IPS-15b (cell line): ENCODE measurements around the gene CDYL.

Source experiments
- H3K27me3 ChIP-seq: one replicate; pipeline ENCODE4 v1.6.1; 2013; ENCODE audit warnings: low read length; ENCODE audit not compliant: control insufficient read depth, insufficient read depth
- H3K36me3 ChIP-seq: one replicate; pipeline ENCODE4 v1.6.1; 2013; ENCODE audit warnings: low read length; ENCODE audit not compliant: control insufficient read depth, insufficient read depth
- H3K4me1 ChIP-seq: one replicate; pipeline ENCODE4 v1.6.1; 2013; ENCODE audit warnings: mild to moderate bottlenecking, low read length; ENCODE audit not compliant: control insufficient read depth, insufficient read depth
- H3K4me3 ChIP-seq: one replicate; pipeline ENCODE4 v1.5.1; 2013; ENCODE audit warnings: low read depth, low read length
- H3K9ac ChIP-seq: one replicate; pipeline ENCODE4 v1.6.1; 2013; ENCODE audit warnings: low read depth, mild to moderate bottlenecking, low read length
- H3K9me3 ChIP-seq: one replicate; pipeline ENCODE4 v1.6.1; 2013; ENCODE audit warnings: mild to moderate bottlenecking, low read length; ENCODE audit not compliant: control insufficient read depth, insufficient read depth

Gene CDYL

GRCh38 chr6:4971851-4972250 is 195.6 kb downstream of the CDYL start:
- no peak overlapping the region for H3K4me3 ChIP-seq
- H3K4me1 ChIP-seq, result peaks cover 6% of the 10 kb centered on the region
- no peak overlapping the region for H3K9ac ChIP-seq
- no peaks in the 10 kb centered on the region for H3K36me3 ChIP-seq
- no peaks in the 10 kb centered on the region for H3K9me3 ChIP-seq
- no peaks in the 10 kb centered on the region for H3K27me3 ChIP-seq

- Histone ChIP-seq H3K4me3 (no peak overlapping the region), H3K9ac (no peak overlapping the region), H3K9me3 (no peaks in the 10 kb centered on the region), H3K4me1 (peaks cover 6% of the 10 kb centered on the region), H3K36me3 (no peaks in the 10 kb centered on the region), H3K27me3 (no peaks in the 10 kb centered on the region)
Measured at GRCh38 chr6:4972438-4972837, 196.2 kb downstream of the CDYL start.

- Histone ChIP-seq H3K9ac (no peak overlapping the region), H3K9me3 (no peaks in the 10 kb centered on the region), H3K4me1 (peaks cover 6% of the 10 kb centered on the region), H3K36me3 (no peaks in the 10 kb centered on the region), H3K27me3 (no peaks in the 10 kb centered on the region), H3K4me3 (no peak overlapping the region)
Measured at GRCh38 chr6:4973415-4973814, 197.2 kb downstream of the CDYL start.

GRCh38 chr6:4973982-4974745 is 198.0 kb downstream of the CDYL start:
- Histone ChIP-seq H3K4me1 (peaks cover 6% of the 10 kb centered on the region), H3K27me3 (no peaks in the 10 kb centered on the region), H3K36me3 (no peaks in the 10 kb centered on the region), H3K9ac (no peak overlapping the region), H3K4me3 (no peak overlapping the region), H3K9me3 (no peaks in the 10 kb centered on the region)

- Histone ChIP-seq H3K4me1 (peaks cover 6% of the 10 kb centered on the region), H3K9ac (no peak overlapping the region), H3K4me3 (no peak overlapping the region), H3K36me3 (no peaks in the 10 kb centered on the region), H3K27me3 (no peaks in the 10 kb centered on the region), H3K9me3 (no peaks in the 10 kb centered on the region)
Measured at GRCh38 chr6:4974962-4975361, 198.8 kb downstream of the CDYL start.

GRCh38 chr6:4975506-4975905 is 199.3 kb downstream of the CDYL start:
- Histone ChIP-seq H3K9ac (no peak overlapping the region), H3K27me3 (no peaks in the 10 kb centered on the region), H3K4me3 (no peak overlapping the region), H3K9me3 (no peaks in the 10 kb centered on the region), H3K36me3 (no peaks in the 10 kb centered on the region), H3K4me1 (peaks cover 6% of the 10 kb centered on the region)

GRCh38 chr6:4977468-4977867 is 201.3 kb downstream of the CDYL start:
- H3K4me3 ChIP-seq, result no peak overlapping the region
- peaks cover 6% of the 10 kb centered on the region for H3K4me1 ChIP-seq
- H3K9me3 ChIP-seq, result no peaks in the 10 kb centered on the region
- no peak overlapping the region for H3K9ac ChIP-seq
- no peaks in the 10 kb centered on the region for H3K27me3 ChIP-seq
- H3K36me3 ChIP-seq, result no peaks in the 10 kb centered on the region

- Histone ChIP-seq H3K36me3 (no peaks in the 10 kb centered on the region), H3K4me3 (no peak overlapping the region), H3K4me1 (no peaks in the 10 kb centered on the region), H3K27me3 (no peaks in the 10 kb centered on the region), H3K9me3 (no peaks in the 10 kb centered on the region), H3K9ac (no peak overlapping the region)
Measured at GRCh38 chr6:4979426-4979825, 203.2 kb downstream of the CDYL start.

GRCh38 chr6:4981761-4982160 is 205.6 kb downstream of the CDYL start:
- no peaks in the 10 kb centered on the region for H3K27me3 ChIP-seq
- no peaks in the 10 kb centered on the region for H3K4me1 ChIP-seq
- no peaks in the 10 kb centered on the region for H3K36me3 ChIP-seq
- H3K9ac ChIP-seq, result no peak overlapping the region
- H3K4me3 ChIP-seq, result no peak overlapping the region
- H3K9me3 ChIP-seq, result no peaks in the 10 kb centered on the region

- no peaks in the 10 kb centered on the region for H3K4me1 ChIP-seq
- H3K4me3 ChIP-seq, result no peak overlapping the region
- no peaks in the 10 kb centered on the region for H3K9me3 ChIP-seq
- H3K36me3 ChIP-seq, result no peaks in the 10 kb centered on the region
- H3K27me3 ChIP-seq, result no peaks in the 10 kb centered on the region
- no peak overlapping the region for H3K9ac ChIP-seq
Measured at GRCh38 chr6:4983322-4983721, 207.1 kb downstream of the CDYL start.

- Histone ChIP-seq H3K9ac (no peak overlapping the region), H3K27me3 (no peaks in the 10 kb centered on the region), H3K4me1 (no peaks in the 10 kb centered on the region), H3K36me3 (no peaks in the 10 kb centered on the region), H3K4me3 (no peak overlapping the region), H3K9me3 (no peaks in the 10 kb centered on the region)
Measured at GRCh38 chr6:4986999-4987398, 210.8 kb downstream of the CDYL start.

- H3K27me3 ChIP-seq, result no peaks in the 10 kb centered on the region
- no peak overlapping the region for H3K9ac ChIP-seq
- no peak overlapping the region for H3K4me3 ChIP-seq
- H3K4me1 ChIP-seq, result no peaks in the 10 kb centered on the region
- no peaks in the 10 kb centered on the region for H3K36me3 ChIP-seq
- H3K9me3 ChIP-seq, result no peaks in the 10 kb centered on the region
Measured at GRCh38 chr6:4987432-4987831, 211.2 kb downstream of the CDYL start.
